GM21786 (cell line): ENCODE measurements around the gene CHPF2.

Experiments
- ATAC-seq: cut with Tn5 transposase; IDR thresholded peaks from one replicate; pipeline ENCODE4 v1.9.1; 2021; ENCODE audit not compliant: unreplicated experiment

CHPF2 gene

DNA sequence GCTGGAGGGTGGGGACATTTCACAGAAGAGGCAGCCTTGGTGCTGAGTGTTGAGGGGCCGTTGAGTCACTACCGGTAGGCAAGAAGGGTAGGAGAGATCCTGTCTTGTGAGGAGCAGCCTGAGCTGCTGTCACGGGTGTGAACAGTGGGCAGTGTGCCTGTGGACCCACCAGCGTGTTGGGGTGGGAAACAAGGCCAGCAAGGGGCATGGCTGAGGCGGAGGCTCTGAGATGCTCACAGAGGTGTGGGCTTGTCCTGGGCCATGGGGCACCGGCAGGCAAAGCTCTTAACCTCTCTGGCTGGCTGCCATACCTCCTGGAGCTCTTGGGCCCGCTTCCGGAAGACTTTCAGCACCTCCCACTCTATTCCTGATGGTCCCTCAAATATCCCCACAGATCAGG lies 49.8 kb downstream of the CHPF2 start:
- ATAC-seq, result no peak

DNA sequence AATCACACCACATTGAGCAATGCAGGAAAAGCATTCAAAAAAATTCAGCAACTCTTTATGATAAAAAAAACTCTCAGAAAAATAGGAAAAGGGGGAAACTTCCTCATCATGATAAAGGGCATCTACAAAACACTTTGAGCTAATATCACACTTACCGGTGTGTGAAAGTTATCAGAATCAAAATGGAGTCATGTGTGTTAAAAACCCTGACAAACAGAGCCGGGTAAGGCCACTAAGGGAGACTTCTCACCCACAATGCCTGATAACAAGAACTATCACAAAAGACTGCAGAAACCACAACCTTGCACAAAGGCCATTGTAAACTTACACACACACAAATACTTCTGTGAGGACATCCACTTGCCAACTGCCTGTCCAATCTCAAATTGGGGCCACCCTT lies 51.0 kb downstream of the CHPF2 start:
- no peak for ATAC-seq

DNA sequence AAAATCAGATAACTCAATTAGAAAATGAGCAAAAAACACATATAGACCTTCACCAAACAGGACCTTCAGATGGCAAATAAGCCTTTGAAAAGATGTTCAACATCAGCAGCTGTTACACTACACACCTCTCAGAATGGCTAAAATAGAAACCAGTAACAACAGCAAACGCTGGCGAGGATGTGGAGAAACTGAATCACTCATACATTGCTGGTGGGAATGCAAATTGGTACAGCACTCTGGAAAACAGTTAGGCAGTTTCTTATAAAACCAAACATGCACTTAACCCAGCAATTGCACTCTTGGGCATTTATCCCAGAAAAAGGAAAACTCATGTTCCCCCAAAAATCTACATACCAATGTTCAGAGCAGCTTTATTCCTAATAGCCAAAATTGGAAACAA lies 53.9 kb downstream of the CHPF2 start:
- no peak for ATAC-seq
